ENCODE results near the gene CACNA2D3.

Gene CACNA2D3

DNA sequence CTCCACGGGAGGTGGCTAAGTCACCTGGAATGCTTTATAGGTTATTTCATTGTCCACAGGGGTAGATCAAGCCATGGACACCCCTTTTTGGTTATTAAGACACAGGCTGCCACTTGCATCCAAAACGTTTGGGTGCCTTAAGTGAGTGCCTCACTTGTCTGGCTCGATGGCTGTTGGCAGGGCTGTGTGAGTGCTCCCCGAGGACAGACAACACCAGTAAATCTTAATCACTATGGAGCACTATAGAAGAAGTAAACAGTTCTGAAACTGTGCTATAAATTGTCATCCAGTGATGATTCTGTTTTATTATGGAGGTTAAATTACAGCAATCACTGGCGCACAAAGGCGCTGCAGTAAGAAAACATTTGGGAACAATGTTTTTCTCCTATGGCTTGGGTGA lies 215.5 kb downstream of the CACNA2D3 start:
- TF ChIP-seq, protein P1, sequence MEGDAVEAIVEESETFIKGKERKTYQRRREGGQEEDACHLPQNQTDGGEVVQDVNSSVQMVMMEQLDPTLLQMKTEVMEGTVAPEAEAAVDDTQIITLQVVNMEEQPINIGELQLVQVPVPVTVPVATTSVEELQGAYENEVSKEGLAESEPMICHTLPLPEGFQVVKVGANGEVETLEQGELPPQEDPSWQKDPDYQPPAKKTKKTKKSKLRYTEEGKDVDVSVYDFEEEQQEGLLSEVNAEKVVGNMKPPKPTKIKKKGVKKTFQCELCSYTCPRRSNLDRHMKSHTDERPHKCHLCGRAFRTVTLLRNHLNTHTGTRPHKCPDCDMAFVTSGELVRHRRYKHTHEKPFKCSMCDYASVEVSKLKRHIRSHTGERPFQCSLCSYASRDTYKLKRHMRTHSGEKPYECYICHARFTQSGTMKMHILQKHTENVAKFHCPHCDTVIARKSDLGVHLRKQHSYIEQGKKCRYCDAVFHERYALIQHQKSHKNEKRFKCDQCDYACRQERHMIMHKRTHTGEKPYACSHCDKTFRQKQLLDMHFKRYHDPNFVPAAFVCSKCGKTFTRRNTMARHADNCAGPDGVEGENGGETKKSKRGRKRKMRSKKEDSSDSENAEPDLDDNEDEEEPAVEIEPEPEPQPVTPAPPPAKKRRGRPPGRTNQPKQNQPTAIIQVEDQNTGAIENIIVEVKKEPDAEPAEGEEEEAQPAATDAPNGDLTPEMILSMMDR (IDR thresholded peaks at IDR 0.05; ENCODE audit: insufficient read depth, low read depth, low read length, missing control alignments) = no peak
- H3K4me3 ChIP-seq (ENCODE audit: low read depth, low read length) = no peak overlapping the region
- DNase-seq (ENCODE audit: low read depth) = no peak

DNA sequence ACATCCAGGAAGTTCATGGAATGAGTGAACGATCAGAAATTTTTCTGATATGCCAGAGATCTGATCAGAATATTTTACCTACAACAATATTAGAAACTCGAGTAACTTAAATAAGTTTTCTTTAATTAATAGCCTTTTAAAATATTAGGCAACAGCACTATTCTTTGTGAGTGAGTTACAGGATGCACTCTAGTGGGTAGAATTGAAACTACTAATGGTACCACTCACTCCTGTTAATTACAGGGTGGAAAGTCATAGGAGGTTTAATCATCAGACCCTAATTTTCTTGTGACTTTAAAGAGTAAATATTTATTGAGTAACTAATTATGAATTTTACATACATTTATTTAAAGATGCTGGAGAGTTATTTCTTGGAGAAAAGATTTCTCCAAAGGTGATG lies 217.3 kb downstream of the CACNA2D3 start:
- TF ChIP-seq, protein P1 (IDR thresholded peaks at IDR 0.05; ENCODE audit: insufficient read depth, low read depth, low read length, missing control alignments) = no peak
- no peak overlapping the region for H3K4me3 ChIP-seq (ENCODE audit: low read depth, low read length)
- no peak for DNase-seq (ENCODE audit: low read depth)

DNA sequence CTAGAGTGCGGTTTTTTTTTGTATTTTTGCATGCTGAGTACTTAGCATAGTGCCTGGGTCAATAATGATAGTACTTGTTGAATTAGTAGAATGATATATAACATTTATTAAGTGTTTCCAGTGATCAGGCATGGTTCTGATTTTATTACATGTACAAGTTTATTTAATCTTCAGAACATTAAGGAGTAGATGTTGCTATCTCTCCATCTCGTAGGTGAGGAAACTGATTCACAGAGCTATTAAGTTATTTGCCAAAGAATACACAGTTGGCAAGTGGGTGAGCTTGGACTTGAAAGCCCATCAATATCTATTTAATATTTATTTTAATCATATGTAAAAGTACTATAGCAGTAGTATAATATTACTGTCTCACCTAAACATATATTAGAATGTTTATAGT lies 219.5 kb downstream of the CACNA2D3 start:
- H3K4me3 ChIP-seq (ENCODE audit: low read depth, low read length) = no peak overlapping the region
- TF ChIP-seq, protein P1 (IDR thresholded peaks at IDR 0.05; ENCODE audit: insufficient read depth, low read depth, low read length, missing control alignments) = no peak
- DNase-seq (ENCODE audit: low read depth) = no peak

DNA sequence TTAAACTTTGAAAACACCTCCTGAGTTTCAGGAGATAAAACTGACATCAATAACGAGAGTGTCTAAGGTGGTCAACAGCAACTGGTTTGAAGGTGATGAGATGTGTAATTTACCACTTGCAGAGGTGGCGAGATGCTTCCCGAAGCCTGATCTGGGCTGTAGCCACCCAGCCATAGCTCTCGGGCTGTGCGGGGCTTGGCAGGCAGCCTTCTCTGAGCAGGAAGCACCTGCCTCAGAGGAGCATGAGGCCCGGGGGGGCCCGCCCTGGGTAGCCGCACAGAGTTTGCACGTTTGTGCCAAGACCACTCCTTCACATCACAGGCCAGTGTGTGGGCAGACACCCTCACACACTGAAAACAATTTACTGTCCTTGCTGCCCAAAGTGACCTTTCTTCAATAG lies 220.3 kb downstream of the CACNA2D3 start:
- TF ChIP-seq, protein P1 (IDR thresholded peaks at IDR 0.05; ENCODE audit: insufficient read depth, low read depth, low read length, missing control alignments) = no peak

DNA sequence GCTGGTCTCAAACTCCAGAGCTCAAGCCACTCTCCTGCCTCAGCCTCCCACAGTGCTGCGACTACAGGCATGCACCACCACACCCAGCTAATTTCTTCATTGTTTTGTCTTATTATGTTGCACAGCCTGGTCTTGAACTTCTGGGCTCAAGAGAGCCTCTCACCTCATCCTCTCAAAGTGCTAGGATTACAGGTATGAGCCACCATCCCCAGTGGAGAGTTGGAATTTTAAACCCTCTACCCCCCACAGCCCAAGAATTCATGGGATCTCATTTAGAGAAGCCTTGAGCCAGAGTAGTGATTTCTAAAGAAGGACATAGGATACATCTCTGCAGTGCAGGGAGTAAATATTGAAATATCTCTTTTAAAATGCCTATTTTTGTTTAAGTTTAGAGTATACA lies 221.1 kb downstream of the CACNA2D3 start:
- TF ChIP-seq, protein P1 (IDR thresholded peaks at IDR 0.05; ENCODE audit: insufficient read depth, low read depth, low read length, missing control alignments) = no peak
- no peak overlapping the region for H3K4me3 ChIP-seq (ENCODE audit: low read depth, low read length)
- no peak for DNase-seq (ENCODE audit: low read depth)

More for the DNA sequence above, 220.3 kb downstream of the CACNA2D3 start:
- no peak for DNase-seq (ENCODE audit: low read depth)
- H3K4me3 ChIP-seq (ENCODE audit: low read depth, low read length) = no peak overlapping the region

DNA sequence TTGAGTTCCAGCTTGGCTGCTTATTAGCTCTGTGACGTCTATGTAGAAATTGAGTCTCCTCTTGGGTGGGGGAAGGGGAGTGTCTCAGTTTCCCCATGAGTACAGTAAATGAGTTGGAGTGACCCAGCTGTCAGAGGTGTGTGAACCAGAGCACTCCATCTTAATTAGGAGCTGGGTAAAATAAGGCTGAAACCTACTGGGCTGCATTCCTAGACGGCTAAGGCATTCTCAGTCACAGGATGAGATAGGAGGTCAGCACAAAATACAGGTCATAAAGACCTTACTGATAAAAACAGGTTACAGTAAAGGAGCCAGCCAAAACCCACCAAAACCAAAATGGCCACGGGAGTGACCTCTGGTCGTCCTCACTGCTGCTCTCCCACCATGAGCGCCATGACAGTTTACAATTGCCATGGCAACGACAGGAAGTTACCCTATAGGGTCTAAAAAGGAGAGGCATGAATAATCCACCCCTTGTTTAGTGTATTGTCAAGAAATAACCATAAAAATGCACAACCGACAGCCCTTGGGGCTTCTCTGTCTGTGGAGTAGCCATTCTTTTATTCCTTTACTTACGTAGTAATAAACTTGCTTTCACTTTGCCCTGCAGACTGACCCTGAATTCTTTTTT lies 222.4 kb downstream of the CACNA2D3 start:
- TF ChIP-seq, protein P1 (IDR thresholded peaks at IDR 0.05; ENCODE audit: insufficient read depth, low read depth, low read length, missing control alignments) = no peak
- no peak overlapping the region for H3K4me3 ChIP-seq (ENCODE audit: low read depth, low read length)
- no peak for DNase-seq (ENCODE audit: low read depth)

DNA sequence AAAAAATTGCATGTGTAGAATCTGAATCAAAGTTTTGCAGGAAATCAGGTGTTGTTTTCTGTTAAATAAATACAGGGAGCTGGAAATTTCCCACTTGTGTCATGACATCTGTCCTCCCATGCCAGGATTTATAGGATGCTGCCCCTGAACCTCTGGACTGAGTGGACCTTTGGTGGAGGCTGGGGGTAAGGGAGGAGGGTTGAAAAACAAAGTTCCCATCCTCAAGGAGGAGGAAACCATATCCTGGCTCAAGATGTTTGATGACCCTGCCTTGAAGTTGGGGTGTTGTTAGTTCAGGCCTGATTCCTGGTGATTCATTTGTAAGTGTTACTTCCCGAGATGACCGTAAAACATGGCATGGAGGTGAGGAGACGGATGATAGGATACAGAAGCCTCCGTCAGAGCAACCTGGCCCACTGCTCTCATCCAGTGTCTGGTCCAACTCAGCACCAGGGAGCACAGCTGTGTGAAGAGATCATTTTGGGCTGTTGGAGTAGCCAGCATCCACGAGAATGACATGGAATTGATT lies 223.6 kb downstream of the CACNA2D3 start:
- H3K4me3 ChIP-seq (ENCODE audit: low read depth, low read length) = no peak overlapping the region
- TF ChIP-seq, protein P1 (IDR thresholded peaks at IDR 0.05; ENCODE audit: insufficient read depth, low read depth, low read length, missing control alignments) = no peak
- DNase-seq (ENCODE audit: low read depth) = no peak
